GM18951 (cell line): ENCODE measurements around the gene FXYD5.

Experiments used
- POLR2A ChIP-seq: IDR thresholded peaks from 4 replicates; pipeline ENCODE4 v1.6.1; 2011; ENCODE audit warnings: mild to moderate bottlenecking; ENCODE audit not compliant: insufficient read length, insufficient read depth; ENCODE audit errors: extremely low read depth
- in situ Hi-C: fragments of 300-500 bp; cut with MboI; formaldehyde crosslinking; loops from one replicate; pipeline ENCODE4 v1.12.0; 2022; ENCODE audit warnings: low sequenced_read_pairs, mixed read lengths, inconsistent platforms; ENCODE audit not compliant: unreplicated experiment

Gene FXYD5

DNA sequence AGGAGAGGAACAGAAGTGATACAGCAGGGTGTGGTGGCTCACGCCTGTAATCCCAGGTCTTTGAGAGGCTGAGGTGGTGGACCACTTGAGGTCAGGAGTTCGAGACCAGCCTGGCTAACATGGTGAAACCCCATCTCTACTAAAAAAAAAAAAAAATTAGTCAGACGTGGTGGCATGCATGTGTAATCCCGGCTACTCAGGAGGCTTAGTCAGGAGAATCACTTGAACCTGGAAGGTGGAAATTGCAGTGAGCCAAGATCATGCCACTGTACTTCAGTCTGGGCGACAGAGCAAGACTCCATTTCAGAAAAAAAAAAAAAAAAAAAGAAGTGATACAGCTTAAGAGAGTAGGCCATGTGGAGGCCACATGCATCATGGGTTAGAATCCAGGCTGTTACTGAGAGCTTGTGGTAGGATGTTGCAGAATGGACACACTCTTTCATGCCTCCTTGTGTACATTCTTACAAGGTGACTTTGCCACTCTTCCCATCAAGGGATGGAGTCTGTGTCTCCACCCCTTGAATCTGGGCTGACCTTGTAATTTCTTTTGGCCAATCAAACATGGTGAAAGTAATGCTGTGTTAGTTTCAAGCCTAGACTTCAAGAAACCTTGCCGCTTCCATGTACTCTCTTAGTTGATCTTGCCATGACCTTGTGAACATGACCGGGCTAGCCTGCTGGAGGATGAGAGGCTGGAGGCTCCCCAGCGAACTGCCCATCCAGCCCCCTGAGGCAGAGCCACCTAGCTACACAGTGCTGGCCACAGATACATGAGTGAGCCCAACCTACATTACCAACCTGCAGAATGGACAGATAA lies 61.7 kb downstream of the FXYD5 start:
- TF ChIP-seq POLR2A = no peak
- in situ Hi-C loops = no loop called here

- TF ChIP-seq POLR2A = no peak
- in situ Hi-C loops = no loop called here
Observed at GRCh38 chr19:35216833-35217648, 62.5 kb downstream of the FXYD5 start.

DNA sequence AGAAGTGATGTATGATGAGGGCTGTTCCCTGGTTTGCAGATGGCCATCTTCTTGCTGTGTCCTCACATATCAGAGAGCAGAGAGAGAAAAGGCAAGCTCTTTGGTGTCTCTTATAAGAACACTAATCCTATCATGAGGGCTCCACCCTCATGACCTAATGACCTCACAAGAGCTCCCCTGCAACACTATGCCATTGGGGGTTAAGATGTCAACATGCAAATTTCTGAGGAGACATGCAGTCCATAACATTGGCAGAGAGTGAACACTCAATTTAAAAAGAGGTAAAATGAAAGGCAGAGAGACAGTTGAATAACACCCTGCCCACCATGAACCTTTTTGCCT lies 63.1 kb downstream of the FXYD5 start:
- in situ Hi-C loops = no loop called here
- TF ChIP-seq POLR2A = no peak

DNA sequence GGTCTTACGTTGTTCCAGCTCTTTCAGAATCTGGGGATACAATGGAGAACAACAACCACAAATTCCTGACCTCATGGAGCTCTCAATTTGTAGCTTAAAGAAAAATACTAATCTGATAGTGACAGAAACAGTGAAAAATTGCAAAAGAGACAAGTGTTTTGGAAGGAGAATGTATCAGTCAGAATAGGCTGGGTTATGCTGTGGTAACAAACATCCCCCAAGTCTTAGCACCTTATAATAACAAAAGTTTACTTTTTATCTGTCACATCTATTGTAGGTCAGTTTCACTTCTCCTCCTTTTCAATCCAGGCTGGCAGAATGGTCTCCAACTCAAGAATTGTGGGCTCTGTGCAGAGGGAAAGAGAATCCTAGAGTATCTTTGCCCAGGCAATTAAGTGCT lies 64.5 kb downstream of the FXYD5 start:
- in situ Hi-C loops = no loop called here
- no peak for TF ChIP-seq POLR2A
